ENCODE data around the gene TSGA10IP.

GRCh38 chr11:65919141-65919572, 26.1 kb upstream of the TSGA10IP start, which contains the start of gene DRAP1:
- no peak for TF ChIP-seq CTCF (IDR thresholded peaks at IDR 0.05)
- peak; percentile 77 for TF ChIP-seq POLR2AphosphoS5 (IDR thresholded peaks at IDR 0.05)
- TF ChIP-seq POLR2A (IDR thresholded peaks at IDR 0.05): peak; percentile 68 to 72
- no peak for TF ChIP-seq EP300 (IDR thresholded peaks at IDR 0.05)

Data from gastroesophageal sphincter (tissue), 3 donors.